Measurements from ENCODE around the gene RWDD3. TPM values are rescaled to one million over a fixed set of nuclear protein-coding genes. Genes with fewer than 3 reads are reported as not detected.

The RWDD3 gene
- total RNA-seq, 4 donors from 2014 or later: 4.1 to 36.6 (median 30.8) TPM

GRCh38 chr1:95278173-95279006 is 44.4 kb downstream of the RWDD3 start:
- Histone ChIP-seq H3K27me3 (no peaks in the 10 kb centered on the region), H3K4me3 (no peak overlapping the region), H3K27ac (no peak overlapping the region), H3K9me3 (no peaks in the 10 kb centered on the region), H3K4me1 (no peaks in the 10 kb centered on the region), H3K36me3 (no peaks in the 10 kb centered on the region)
- TF ChIP-seq POLR2A (IDR thresholded peaks at IDR 0.05): no peak
- TF ChIP-seq, protein P1, sequence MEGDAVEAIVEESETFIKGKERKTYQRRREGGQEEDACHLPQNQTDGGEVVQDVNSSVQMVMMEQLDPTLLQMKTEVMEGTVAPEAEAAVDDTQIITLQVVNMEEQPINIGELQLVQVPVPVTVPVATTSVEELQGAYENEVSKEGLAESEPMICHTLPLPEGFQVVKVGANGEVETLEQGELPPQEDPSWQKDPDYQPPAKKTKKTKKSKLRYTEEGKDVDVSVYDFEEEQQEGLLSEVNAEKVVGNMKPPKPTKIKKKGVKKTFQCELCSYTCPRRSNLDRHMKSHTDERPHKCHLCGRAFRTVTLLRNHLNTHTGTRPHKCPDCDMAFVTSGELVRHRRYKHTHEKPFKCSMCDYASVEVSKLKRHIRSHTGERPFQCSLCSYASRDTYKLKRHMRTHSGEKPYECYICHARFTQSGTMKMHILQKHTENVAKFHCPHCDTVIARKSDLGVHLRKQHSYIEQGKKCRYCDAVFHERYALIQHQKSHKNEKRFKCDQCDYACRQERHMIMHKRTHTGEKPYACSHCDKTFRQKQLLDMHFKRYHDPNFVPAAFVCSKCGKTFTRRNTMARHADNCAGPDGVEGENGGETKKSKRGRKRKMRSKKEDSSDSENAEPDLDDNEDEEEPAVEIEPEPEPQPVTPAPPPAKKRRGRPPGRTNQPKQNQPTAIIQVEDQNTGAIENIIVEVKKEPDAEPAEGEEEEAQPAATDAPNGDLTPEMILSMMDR (IDR thresholded peaks at IDR 0.05): no peak
- DNase-seq: no peak
- intact Hi-C loops (cut with DNase I; ENCODE audit: low total_unique reads): no loop called here

- intact Hi-C loops (cut with DNase I; ENCODE audit: low total_unique reads): no loop called here
Measured at GRCh38 chr1:95281781-95282517, 47.9 kb downstream of the RWDD3 start.

DNA sequence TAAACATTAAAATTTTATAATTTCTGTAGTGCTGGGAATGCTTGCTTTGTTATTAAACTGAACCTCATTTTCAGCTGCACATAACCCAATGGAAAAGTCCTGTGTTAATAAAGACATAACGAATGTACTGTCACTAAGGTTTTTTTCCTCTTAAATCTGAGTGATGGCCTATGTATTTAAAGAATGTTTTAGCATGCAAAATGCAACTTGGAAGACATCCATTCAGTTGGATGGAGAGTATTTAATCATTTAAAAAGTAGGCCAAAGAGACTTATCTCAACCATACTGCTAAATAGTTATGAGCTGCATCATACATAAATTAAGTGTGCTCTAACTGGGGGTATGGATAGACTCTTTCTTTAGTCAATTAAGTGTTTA is 48.5 kb downstream of the RWDD3 start:
- H3K4me3 ChIP-seq: no peak overlapping the region
- no peaks in the 10 kb centered on the region for H3K4me1 ChIP-seq
- no peak overlapping the region for H3K27ac ChIP-seq
- TF ChIP-seq POLR2A (IDR thresholded peaks at IDR 0.05): no peak
- TF ChIP-seq, protein P1 (IDR thresholded peaks at IDR 0.05): no peak
- H3K9me3 ChIP-seq: no peaks in the 10 kb centered on the region
- H3K27me3 ChIP-seq: no peaks in the 10 kb centered on the region
- no peaks in the 10 kb centered on the region for H3K36me3 ChIP-seq
- intact Hi-C loops (cut with DNase I; ENCODE audit: low total_unique reads): no loop called here
- DNase-seq: no peak

More at GRCh38 chr1:95281781-95282517, 47.9 kb downstream of the RWDD3 start:
- TF ChIP-seq POLR2A (IDR thresholded peaks at IDR 0.05): no peak
- TF ChIP-seq, protein P1 (IDR thresholded peaks at IDR 0.05): no peak
- Histone ChIP-seq H3K27ac (no peak overlapping the region), H3K9me3 (no peaks in the 10 kb centered on the region), H3K36me3 (no peaks in the 10 kb centered on the region), H3K4me1 (no peaks in the 10 kb centered on the region), H3K4me3 (no peak overlapping the region), H3K27me3 (no peaks in the 10 kb centered on the region)
- DNase-seq: no peak

GRCh38 chr1:95284420-95284819 is 50.4 kb downstream of the RWDD3 start:
- intact Hi-C loops (cut with DNase I; ENCODE audit: low total_unique reads): no loop called here

More at GRCh38 chr1:95284420-95284819, 50.4 kb downstream of the RWDD3 start:
- TF ChIP-seq POLR2A (IDR thresholded peaks at IDR 0.05): no peak
- TF ChIP-seq, protein P1 (IDR thresholded peaks at IDR 0.05): no peak
- Histone ChIP-seq H3K4me3 (no peak overlapping the region), H3K4me1 (no peaks in the 10 kb centered on the region), H3K27ac (no peak overlapping the region), H3K36me3 (no peaks in the 10 kb centered on the region), H3K9me3 (no peaks in the 10 kb centered on the region), H3K27me3 (no peaks in the 10 kb centered on the region)
- DNase-seq: no peak

Measured in uterus (tissue), 4 donors.